Activated naive CD4-positive, alpha-beta T cell treated with anti-CD3 and anti-CD28 coated beads, Interleukin-2, amount 50 U/mL, for 24 hours (primary cell): ENCODE results near the gene SOX12.
A peak's percentile ranks its signal among the peaks of the same experiment; 100 is the strongest.

ENCODE experiments used
- H3K27ac Mint-ChIP-seq: one replicate; pipeline ENCODE4 v1.8.0; 2021; ENCODE audit warnings: mild to moderate bottlenecking, mixed read lengths
- H3K27me3 Mint-ChIP-seq: one replicate; pipeline ENCODE4 v1.8.0; 2021; ENCODE audit warnings: mixed read lengths
- H3K36me3 Mint-ChIP-seq: one replicate; pipeline ENCODE4 v1.8.0; 2021; ENCODE audit warnings: mixed read lengths
- H3K4me1 Mint-ChIP-seq: one replicate; pipeline ENCODE4 v1.8.0; 2021; ENCODE audit warnings: mixed read lengths
- H3K4me3 Mint-ChIP-seq: one replicate; pipeline ENCODE4 v1.8.0; 2021; ENCODE audit warnings: mild to moderate bottlenecking, mixed read lengths
- H3K9me3 Mint-ChIP-seq: one replicate; pipeline ENCODE4 v1.8.0; 2021; ENCODE audit warnings: mixed read lengths

Gene SOX12

GRCh38 chr20:313402-313801 is 11.9 kb upstream of the SOX12 start:
- Mint-ChIP-seq H3K4me3 (no peak overlapping the region), H3K27me3 (no peaks in the 10 kb centered on the region), H3K9me3 (no peaks in the 10 kb centered on the region), H3K36me3 (peaks cover 2% of the 10 kb centered on the region), H3K4me1 (peaks cover 18% of the 10 kb centered on the region), H3K27ac (no peak overlapping the region)

- H3K4me3 Mint-ChIP-seq: no peak overlapping the region
- H3K27me3 Mint-ChIP-seq: no peaks in the 10 kb centered on the region
- no peaks in the 10 kb centered on the region for H3K9me3 Mint-ChIP-seq
- H3K36me3 Mint-ChIP-seq: peaks cover 2% of the 10 kb centered on the region
- peaks cover 18% of the 10 kb centered on the region for H3K4me1 Mint-ChIP-seq
- no peak overlapping the region for H3K27ac Mint-ChIP-seq
Measured at GRCh38 chr20:313948-314347, 11.4 kb upstream of the SOX12 start.

- Mint-ChIP-seq H3K27ac (no peak overlapping the region), H3K9me3 (no peaks in the 10 kb centered on the region), H3K4me1 (peaks cover 3% of the 10 kb centered on the region)
Measured at GRCh38 chr20:316316-317068, 8.9 kb upstream of the SOX12 start.

GRCh38 chr20:324177-325044 is 941 bp upstream of the SOX12 start:
- Mint-ChIP-seq H3K4me1 (peaks cover 16% of the 10 kb centered on the region), H3K27me3 (no peaks in the 10 kb centered on the region), H3K4me3 (peak overlapping the region; percentile 89), H3K27ac (peak overlapping the region; percentile 91), H3K9me3 (no peaks in the 10 kb centered on the region), H3K36me3 (no peaks in the 10 kb centered on the region)

More at GRCh38 chr20:316316-317068, 8.9 kb upstream of the SOX12 start:
- H3K27me3 Mint-ChIP-seq: no peaks in the 10 kb centered on the region
- H3K4me3 Mint-ChIP-seq: no peak overlapping the region
- peaks cover 2% of the 10 kb centered on the region for H3K36me3 Mint-ChIP-seq

- Mint-ChIP-seq H3K9me3 (no peaks in the 10 kb centered on the region), H3K4me1 (peaks cover 25% of the 10 kb centered on the region)
Measured at GRCh38 chr20:325889-326644, 715 bp downstream of the SOX12 start.

GRCh38 chr20:326645-327185 is 1.4 kb downstream of the SOX12 start:
- Mint-ChIP-seq H3K4me1 (peaks cover 25% of the 10 kb centered on the region), H3K9me3 (no peaks in the 10 kb centered on the region), H3K27me3 (no peaks in the 10 kb centered on the region), H3K4me3 (peak overlapping the region; percentile 71), H3K36me3 (no peaks in the 10 kb centered on the region), H3K27ac (peak overlapping the region; percentile 74)

More at GRCh38 chr20:325889-326644, 715 bp downstream of the SOX12 start:
- Mint-ChIP-seq H3K27ac (peak overlapping the region; percentile 41), H3K4me3 (peak overlapping the region; percentile 79), H3K27me3 (no peaks in the 10 kb centered on the region), H3K36me3 (no peaks in the 10 kb centered on the region)

GRCh38 chr20:327186-328026 is 2.1 kb downstream of the SOX12 start:
- no peaks in the 10 kb centered on the region for H3K36me3 Mint-ChIP-seq
- H3K4me1 Mint-ChIP-seq: peaks cover 25% of the 10 kb centered on the region
- H3K9me3 Mint-ChIP-seq: no peaks in the 10 kb centered on the region
- H3K27ac Mint-ChIP-seq: no peak overlapping the region
- no peaks in the 10 kb centered on the region for H3K27me3 Mint-ChIP-seq
- H3K4me3 Mint-ChIP-seq: peak overlapping the region; percentile 23

- no peaks in the 10 kb centered on the region for H3K36me3 Mint-ChIP-seq
- H3K27me3 Mint-ChIP-seq: no peaks in the 10 kb centered on the region
- no peaks in the 10 kb centered on the region for H3K9me3 Mint-ChIP-seq
Measured at GRCh38 chr20:328027-328974, 2.9 kb downstream of the SOX12 start.

GRCh38 chr20:328975-329695 is 3.8 kb downstream of the SOX12 start:
- H3K27ac Mint-ChIP-seq: peak overlapping the region; percentile 35
- peaks cover 21% of the 10 kb centered on the region for H3K4me1 Mint-ChIP-seq
- H3K9me3 Mint-ChIP-seq: no peaks in the 10 kb centered on the region
- H3K4me3 Mint-ChIP-seq: no peak overlapping the region
- no peaks in the 10 kb centered on the region for H3K36me3 Mint-ChIP-seq
- no peaks in the 10 kb centered on the region for H3K27me3 Mint-ChIP-seq

More at GRCh38 chr20:328027-328974, 2.9 kb downstream of the SOX12 start:
- peak overlapping the region; percentile 23 for H3K4me3 Mint-ChIP-seq
- H3K4me1 Mint-ChIP-seq: peaks cover 25% of the 10 kb centered on the region
- no peak overlapping the region for H3K27ac Mint-ChIP-seq

- Mint-ChIP-seq H3K36me3 (no peaks in the 10 kb centered on the region), H3K9me3 (no peaks in the 10 kb centered on the region), H3K4me3 (no peak overlapping the region), H3K27me3 (no peaks in the 10 kb centered on the region), H3K27ac (no peak overlapping the region), H3K4me1 (peaks cover 21% of the 10 kb centered on the region)
Measured at GRCh38 chr20:329851-330232, 4.5 kb downstream of the SOX12 start.

- Mint-ChIP-seq H3K4me3 (no peak overlapping the region), H3K27me3 (no peaks in the 10 kb centered on the region), H3K9me3 (no peaks in the 10 kb centered on the region), H3K4me1 (peaks cover 21% of the 10 kb centered on the region), H3K36me3 (no peaks in the 10 kb centered on the region), H3K27ac (peak overlapping the region; percentile 12)
Measured at GRCh38 chr20:330233-331149, 5.1 kb downstream of the SOX12 start.

- Mint-ChIP-seq H3K4me3 (no peak overlapping the region), H3K9me3 (no peaks in the 10 kb centered on the region), H3K4me1 (peaks cover 9% of the 10 kb centered on the region), H3K36me3 (no peaks in the 10 kb centered on the region), H3K27ac (no peak overlapping the region), H3K27me3 (no peaks in the 10 kb centered on the region)
Measured at GRCh38 chr20:334578-334977, 9.2 kb downstream of the SOX12 start.
